ENCODE results near the gene PHAF1.

DNA sequence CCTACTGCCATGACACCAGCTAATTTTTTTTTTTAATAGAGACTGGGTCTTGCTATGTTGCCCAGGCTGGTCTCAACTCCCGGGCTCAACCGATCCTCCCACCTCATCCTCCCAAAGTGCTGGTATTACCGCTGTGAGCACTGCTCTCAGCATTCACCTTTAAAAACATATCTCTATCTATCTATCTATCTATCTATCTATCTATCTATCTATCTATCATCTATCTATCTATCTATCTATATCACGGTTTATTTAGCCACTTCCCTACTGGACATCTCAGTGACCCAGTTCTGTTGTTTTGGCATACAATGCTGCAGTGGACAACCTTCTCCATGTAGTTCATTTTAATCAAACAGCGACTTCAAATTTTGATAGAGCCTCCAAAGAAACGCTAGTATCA is 1.3 kb upstream of the PHAF1 start:
- TF ChIP-seq PATZ1 (CRISPR knock-in tag; IDR thresholded peaks at IDR 0.05; ENCODE audit: borderline replicate concordance) (no peak), ZNF8 (CRISPR knock-in tag; IDR thresholded peaks at IDR 0.05) (no peak), ZNF565 (CRISPR knock-in tag; conservative IDR thresholded peaks at IDR 0.05; ENCODE audit: low read depth) (no peak), ARNTL (CRISPR knock-in tag; IDR thresholded peaks at IDR 0.05; ENCODE audit: borderline replicate concordance, low read depth) (no peak), ZFP3 (CRISPR knock-in tag; IDR thresholded peaks at IDR 0.05) (no peak), BACH2 (CRISPR knock-in tag; IDR thresholded peaks at IDR 0.05; ENCODE audit: borderline replicate concordance) (no peak), SNAI2 (CRISPR knock-in tag; IDR thresholded peaks at IDR 0.05) (no peak), ZFP30 (CRISPR knock-in tag; IDR thresholded peaks at IDR 0.05) (no peak), TOX (CRISPR knock-in tag; IDR thresholded peaks at IDR 0.05; ENCODE audit: borderline replicate concordance) (no peak), TCF4 (CRISPR knock-in tag; IDR thresholded peaks at IDR 0.05; ENCODE audit: borderline replicate concordance) (no peak), CSDC2 (CRISPR knock-in tag; IDR thresholded peaks at IDR 0.05) (no peak), ZNF70 (CRISPR knock-in tag; IDR thresholded peaks at IDR 0.05) (no peak)
- TF ChIP-seq, protein P1, sequence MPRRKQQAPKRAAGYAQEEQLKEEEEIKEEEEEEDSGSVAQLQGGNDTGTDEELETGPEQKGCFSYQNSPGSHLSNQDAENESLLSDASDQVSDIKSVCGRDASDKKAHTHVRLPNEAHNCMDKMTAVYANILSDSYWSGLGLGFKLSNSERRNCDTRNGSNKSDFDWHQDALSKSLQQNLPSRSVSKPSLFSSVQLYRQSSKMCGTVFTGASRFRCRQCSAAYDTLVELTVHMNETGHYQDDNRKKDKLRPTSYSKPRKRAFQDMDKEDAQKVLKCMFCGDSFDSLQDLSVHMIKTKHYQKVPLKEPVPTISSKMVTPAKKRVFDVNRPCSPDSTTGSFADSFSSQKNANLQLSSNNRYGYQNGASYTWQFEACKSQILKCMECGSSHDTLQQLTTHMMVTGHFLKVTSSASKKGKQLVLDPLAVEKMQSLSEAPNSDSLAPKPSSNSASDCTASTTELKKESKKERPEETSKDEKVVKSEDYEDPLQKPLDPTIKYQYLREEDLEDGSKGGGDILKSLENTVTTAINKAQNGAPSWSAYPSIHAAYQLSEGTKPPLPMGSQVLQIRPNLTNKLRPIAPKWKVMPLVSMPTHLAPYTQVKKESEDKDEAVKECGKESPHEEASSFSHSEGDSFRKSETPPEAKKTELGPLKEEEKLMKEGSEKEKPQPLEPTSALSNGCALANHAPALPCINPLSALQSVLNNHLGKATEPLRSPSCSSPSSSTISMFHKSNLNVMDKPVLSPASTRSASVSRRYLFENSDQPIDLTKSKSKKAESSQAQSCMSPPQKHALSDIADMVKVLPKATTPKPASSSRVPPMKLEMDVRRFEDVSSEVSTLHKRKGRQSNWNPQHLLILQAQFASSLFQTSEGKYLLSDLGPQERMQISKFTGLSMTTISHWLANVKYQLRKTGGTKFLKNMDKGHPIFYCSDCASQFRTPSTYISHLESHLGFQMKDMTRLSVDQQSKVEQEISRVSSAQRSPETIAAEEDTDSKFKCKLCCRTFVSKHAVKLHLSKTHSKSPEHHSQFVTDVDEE (CRISPR knock-in tag; IDR thresholded peaks at IDR 0.05), result no peak
